Gastrocnemius medialis (tissue), 4 donors: ENCODE results near the gene PLCB3.

Source experiments
- POLR2A ChIP-seq, 2 donors: fragments of 450-650 bp; IDR thresholded peaks; one replicate each; pipeline ENCODE4 v1.6.1; 2017; ENCODE audit warnings: antibody characterized with exemption in 2 of 2, mild to moderate bottlenecking in 2 of 2, moderate library complexity in 2 of 2
- TF ChIP-seq, protein P1 (sequence below), 5 experiments: fragments of 450-650 bp in 3 of 5; fragments of 200-600 bp in 2 of 5; sonication (generic) in 2 of 5; IDR thresholded peaks in 4 of 5; conservative IDR thresholded peaks in 1 of 5; 1 replicate in 4 of 5; 2 replicates in 1 of 5; pipeline ENCODE4 v1.5.1; 2016 to 2019; ENCODE audit warnings: antibody characterized with exemption in 5 of 5, mild to moderate bottlenecking in 3 of 5, moderate library complexity in 3 of 5

GRCh38 chr11:64243236-64243854 lies 8.0 kb upstream of the PLCB3 start:
- TF ChIP-seq, protein P1, sequence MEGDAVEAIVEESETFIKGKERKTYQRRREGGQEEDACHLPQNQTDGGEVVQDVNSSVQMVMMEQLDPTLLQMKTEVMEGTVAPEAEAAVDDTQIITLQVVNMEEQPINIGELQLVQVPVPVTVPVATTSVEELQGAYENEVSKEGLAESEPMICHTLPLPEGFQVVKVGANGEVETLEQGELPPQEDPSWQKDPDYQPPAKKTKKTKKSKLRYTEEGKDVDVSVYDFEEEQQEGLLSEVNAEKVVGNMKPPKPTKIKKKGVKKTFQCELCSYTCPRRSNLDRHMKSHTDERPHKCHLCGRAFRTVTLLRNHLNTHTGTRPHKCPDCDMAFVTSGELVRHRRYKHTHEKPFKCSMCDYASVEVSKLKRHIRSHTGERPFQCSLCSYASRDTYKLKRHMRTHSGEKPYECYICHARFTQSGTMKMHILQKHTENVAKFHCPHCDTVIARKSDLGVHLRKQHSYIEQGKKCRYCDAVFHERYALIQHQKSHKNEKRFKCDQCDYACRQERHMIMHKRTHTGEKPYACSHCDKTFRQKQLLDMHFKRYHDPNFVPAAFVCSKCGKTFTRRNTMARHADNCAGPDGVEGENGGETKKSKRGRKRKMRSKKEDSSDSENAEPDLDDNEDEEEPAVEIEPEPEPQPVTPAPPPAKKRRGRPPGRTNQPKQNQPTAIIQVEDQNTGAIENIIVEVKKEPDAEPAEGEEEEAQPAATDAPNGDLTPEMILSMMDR (IDR thresholded peaks at IDR 0.05 in 4 of 5, conservative IDR thresholded peaks at IDR 0.05 in 1 of 5), result no peak
- no peak for TF ChIP-seq POLR2A (IDR thresholded peaks at IDR 0.05)
